ENCODE data around the gene TENT5C. TPM values are rescaled to one million over a fixed set of nuclear protein-coding genes. Genes with fewer than 3 reads are reported as not detected.

The TENT5C gene
- total and polyA plus RNA-seq, 9 of the 15 experiments (the other 6 are each of a cell fraction or from before 2014, with no cell fraction given): 1.8 to 7.7 (median 4.0) TPM

- no peak for TF ChIP-seq MITF (IDR thresholded peaks at IDR 0.05)
- TF ChIP-seq, protein P1, sequence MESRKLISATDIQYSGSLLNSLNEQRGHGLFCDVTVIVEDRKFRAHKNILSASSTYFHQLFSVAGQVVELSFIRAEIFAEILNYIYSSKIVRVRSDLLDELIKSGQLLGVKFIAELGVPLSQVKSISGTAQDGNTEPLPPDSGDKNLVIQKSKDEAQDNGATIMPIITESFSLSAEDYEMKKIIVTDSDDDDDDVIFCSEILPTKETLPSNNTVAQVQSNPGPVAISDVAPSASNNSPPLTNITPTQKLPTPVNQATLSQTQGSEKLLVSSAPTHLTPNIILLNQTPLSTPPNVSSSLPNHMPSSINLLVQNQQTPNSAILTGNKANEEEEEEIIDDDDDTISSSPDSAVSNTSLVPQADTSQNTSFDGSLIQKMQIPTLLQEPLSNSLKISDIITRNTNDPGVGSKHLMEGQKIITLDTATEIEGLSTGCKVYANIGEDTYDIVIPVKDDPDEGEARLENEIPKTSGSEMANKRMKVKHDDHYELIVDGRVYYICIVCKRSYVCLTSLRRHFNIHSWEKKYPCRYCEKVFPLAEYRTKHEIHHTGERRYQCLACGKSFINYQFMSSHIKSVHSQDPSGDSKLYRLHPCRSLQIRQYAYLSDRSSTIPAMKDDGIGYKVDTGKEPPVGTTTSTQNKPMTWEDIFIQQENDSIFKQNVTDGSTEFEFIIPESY (CRISPR knock-in tag; IDR thresholded peaks at IDR 0.05): no peak
- no peak for TF ChIP-seq LARP7 (IDR thresholded peaks at IDR 0.05)
- TF ChIP-seq MED1 (CRISPR knock-in tag; IDR thresholded peaks at IDR 0.05; ENCODE audit: borderline replicate concordance): no peak
- no peak for TF ChIP-seq ZBTB1 (CRISPR knock-in tag; IDR thresholded peaks at IDR 0.05; ENCODE audit: borderline replicate concordance, low read depth)
- no peak for TF ChIP-seq BCL6 (CRISPR knock-in tag; IDR thresholded peaks at IDR 0.05)
- no peak for TF ChIP-seq CHAMP1 (IDR thresholded peaks at IDR 0.05)
- no peak for TF ChIP-seq ZBTB8A (IDR thresholded peaks at IDR 0.05; ENCODE audit: partially characterized antibody)
- TF ChIP-seq POLR2G (IDR thresholded peaks at IDR 0.05; ENCODE audit: low read depth, low read length): no peak
- no peak for TF ChIP-seq MCM5 (IDR thresholded peaks at IDR 0.05; ENCODE audit: low read depth)
- TF ChIP-seq FOSL1 (tag; conservative IDR thresholded peaks at IDR 0.05): no peak
- TF ChIP-seq KLF1 (tag; IDR thresholded peaks at IDR 0.05): no peak
- TF ChIP-seq, protein P2, sequence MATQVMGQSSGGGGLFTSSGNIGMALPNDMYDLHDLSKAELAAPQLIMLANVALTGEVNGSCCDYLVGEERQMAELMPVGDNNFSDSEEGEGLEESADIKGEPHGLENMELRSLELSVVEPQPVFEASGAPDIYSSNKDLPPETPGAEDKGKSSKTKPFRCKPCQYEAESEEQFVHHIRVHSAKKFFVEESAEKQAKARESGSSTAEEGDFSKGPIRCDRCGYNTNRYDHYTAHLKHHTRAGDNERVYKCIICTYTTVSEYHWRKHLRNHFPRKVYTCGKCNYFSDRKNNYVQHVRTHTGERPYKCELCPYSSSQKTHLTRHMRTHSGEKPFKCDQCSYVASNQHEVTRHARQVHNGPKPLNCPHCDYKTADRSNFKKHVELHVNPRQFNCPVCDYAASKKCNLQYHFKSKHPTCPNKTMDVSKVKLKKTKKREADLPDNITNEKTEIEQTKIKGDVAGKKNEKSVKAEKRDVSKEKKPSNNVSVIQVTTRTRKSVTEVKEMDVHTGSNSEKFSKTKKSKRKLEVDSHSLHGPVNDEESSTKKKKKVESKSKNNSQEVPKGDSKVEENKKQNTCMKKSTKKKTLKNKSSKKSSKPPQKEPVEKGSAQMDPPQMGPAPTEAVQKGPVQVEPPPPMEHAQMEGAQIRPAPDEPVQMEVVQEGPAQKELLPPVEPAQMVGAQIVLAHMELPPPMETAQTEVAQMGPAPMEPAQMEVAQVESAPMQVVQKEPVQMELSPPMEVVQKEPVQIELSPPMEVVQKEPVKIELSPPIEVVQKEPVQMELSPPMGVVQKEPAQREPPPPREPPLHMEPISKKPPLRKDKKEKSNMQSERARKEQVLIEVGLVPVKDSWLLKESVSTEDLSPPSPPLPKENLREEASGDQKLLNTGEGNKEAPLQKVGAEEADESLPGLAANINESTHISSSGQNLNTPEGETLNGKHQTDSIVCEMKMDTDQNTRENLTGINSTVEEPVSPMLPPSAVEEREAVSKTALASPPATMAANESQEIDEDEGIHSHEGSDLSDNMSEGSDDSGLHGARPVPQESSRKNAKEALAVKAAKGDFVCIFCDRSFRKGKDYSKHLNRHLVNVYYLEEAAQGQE (IDR thresholded peaks at IDR 0.05; ENCODE audit: borderline replicate concordance): no peak
- TF ChIP-seq, protein P2 (CRISPR knock-in tag; IDR thresholded peaks at IDR 0.05; ENCODE audit: low read depth): no peak
Measured at GRCh38 chr1:117613969-117614729, 8.3 kb downstream of the TENT5C start (continued).

Measured in K562 (cell line).